Measurements from ENCODE around the gene SDCCAG8.

Gene SDCCAG8

GRCh38 chr1:243457363-243457982 lies 201.6 kb downstream of the SDCCAG8 start:
- no peak overlapping the region for H3K4me3 ChIP-seq (ENCODE audit: low read depth, low read length)
- no peak for TF ChIP-seq CTCF (IDR thresholded peaks at IDR 0.05)
- H3K9me3 ChIP-seq (ENCODE audit: control insufficient read depth, low read length): no peaks in the 10 kb centered on the region
- no peaks in the 10 kb centered on the region for H3K36me3 ChIP-seq (ENCODE audit: control insufficient read depth, insufficient read depth, low read length)
- no peaks in the 10 kb centered on the region for H3K79me2 ChIP-seq
- H3K4me1 ChIP-seq: no peaks in the 10 kb centered on the region
- no peak overlapping the region for H3K9ac ChIP-seq
- no peaks in the 10 kb centered on the region for H3K27me3 ChIP-seq (ENCODE audit: control insufficient read depth, insufficient read depth, low read length)
- H3K4me2 ChIP-seq (ENCODE audit: low read length): no peak overlapping the region
- no peak overlapping the region for H3K27ac ChIP-seq
- no peak overlapping the region for H2AFZ ChIP-seq

GRCh38 chr1:243459059-243459458 lies 203.2 kb downstream of the SDCCAG8 start:
- Histone ChIP-seq H3K9ac (no peak overlapping the region), H2AFZ (no peak overlapping the region), H3K79me2 (no peaks in the 10 kb centered on the region), H3K9me3 (ENCODE audit: control insufficient read depth, low read length) (no peaks in the 10 kb centered on the region), H3K27ac (no peak overlapping the region), H3K27me3 (ENCODE audit: control insufficient read depth, insufficient read depth, low read length) (no peaks in the 10 kb centered on the region), H3K4me2 (ENCODE audit: low read length) (no peak overlapping the region), H3K36me3 (ENCODE audit: control insufficient read depth, insufficient read depth, low read length) (no peaks in the 10 kb centered on the region), H3K4me3 (ENCODE audit: low read depth, low read length) (no peak overlapping the region), H3K4me1 (no peaks in the 10 kb centered on the region)
- no peak for TF ChIP-seq CTCF (IDR thresholded peaks at IDR 0.05)

- H3K4me1 ChIP-seq: no peaks in the 10 kb centered on the region
- H3K79me2 ChIP-seq: no peaks in the 10 kb centered on the region
- no peaks in the 10 kb centered on the region for H3K27me3 ChIP-seq (ENCODE audit: control insufficient read depth, insufficient read depth, low read length)
- no peaks in the 10 kb centered on the region for H3K36me3 ChIP-seq (ENCODE audit: control insufficient read depth, insufficient read depth, low read length)
- TF ChIP-seq CTCF (IDR thresholded peaks at IDR 0.05): no peak
- no peak overlapping the region for H3K4me3 ChIP-seq (ENCODE audit: low read depth, low read length)
- no peak overlapping the region for H2AFZ ChIP-seq
- H3K9me3 ChIP-seq (ENCODE audit: control insufficient read depth, low read length): no peaks in the 10 kb centered on the region
- no peak overlapping the region for H3K4me2 ChIP-seq (ENCODE audit: low read length)
- no peak overlapping the region for H3K27ac ChIP-seq
- H3K9ac ChIP-seq: no peak overlapping the region
Measured at GRCh38 chr1:243461700-243462099, 205.9 kb downstream of the SDCCAG8 start.

GRCh38 chr1:243462929-243463697 lies 207.3 kb downstream of the SDCCAG8 start:
- Histone ChIP-seq H2AFZ (no peak overlapping the region), H3K79me2 (no peaks in the 10 kb centered on the region), H3K9ac (no peak overlapping the region), H3K27ac (no peak overlapping the region), H3K36me3 (ENCODE audit: control insufficient read depth, insufficient read depth, low read length) (no peaks in the 10 kb centered on the region), H3K4me3 (ENCODE audit: low read depth, low read length) (no peak overlapping the region), H3K4me2 (ENCODE audit: low read length) (no peak overlapping the region), H3K27me3 (ENCODE audit: control insufficient read depth, insufficient read depth, low read length) (no peaks in the 10 kb centered on the region), H3K9me3 (ENCODE audit: control insufficient read depth, low read length) (no peaks in the 10 kb centered on the region), H3K4me1 (no peaks in the 10 kb centered on the region)
- no peak for TF ChIP-seq CTCF (IDR thresholded peaks at IDR 0.05)
